HG03520 (cell line): ENCODE data around the gene ANKRD13C.
A peak's percentile ranks its signal among the peaks of the same experiment; 100 is the strongest.
"Not testable (repeated sequence)": the region's sequence is repeated elsewhere in the genome, so short reads cannot be mapped to it uniquely, and the experiment has no call there.

ENCODE experiments used
- ATAC-seq: cut with Tn5 transposase; IDR thresholded peaks from one replicate; pipeline ENCODE4 v1.9.1; 2021; ENCODE audit warnings: mild to moderate bottlenecking, moderate library complexity; ENCODE audit not compliant: unreplicated experiment

The ANKRD13C gene

DNA sequence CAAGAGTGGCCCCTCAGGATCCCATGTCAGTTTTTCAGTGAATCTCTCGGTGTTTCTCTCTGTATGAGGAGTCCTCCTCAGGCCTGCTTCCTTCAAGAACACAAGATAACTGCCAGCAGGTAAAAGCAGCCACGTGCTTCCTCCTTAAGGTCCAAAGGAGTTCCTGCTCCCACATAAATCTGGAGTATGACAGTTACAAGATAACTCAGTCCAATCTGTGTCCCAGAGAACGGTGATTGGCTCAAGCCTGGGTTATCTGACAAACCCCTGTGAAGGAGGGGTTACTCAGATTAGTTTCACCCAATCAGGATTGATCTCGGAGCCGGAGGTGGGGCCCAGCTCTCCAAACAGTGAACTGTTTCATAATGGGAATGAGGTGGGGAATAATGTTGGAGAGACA, 5.8 kb upstream of the ANKRD13C start:
- no peak for ATAC-seq

DNA sequence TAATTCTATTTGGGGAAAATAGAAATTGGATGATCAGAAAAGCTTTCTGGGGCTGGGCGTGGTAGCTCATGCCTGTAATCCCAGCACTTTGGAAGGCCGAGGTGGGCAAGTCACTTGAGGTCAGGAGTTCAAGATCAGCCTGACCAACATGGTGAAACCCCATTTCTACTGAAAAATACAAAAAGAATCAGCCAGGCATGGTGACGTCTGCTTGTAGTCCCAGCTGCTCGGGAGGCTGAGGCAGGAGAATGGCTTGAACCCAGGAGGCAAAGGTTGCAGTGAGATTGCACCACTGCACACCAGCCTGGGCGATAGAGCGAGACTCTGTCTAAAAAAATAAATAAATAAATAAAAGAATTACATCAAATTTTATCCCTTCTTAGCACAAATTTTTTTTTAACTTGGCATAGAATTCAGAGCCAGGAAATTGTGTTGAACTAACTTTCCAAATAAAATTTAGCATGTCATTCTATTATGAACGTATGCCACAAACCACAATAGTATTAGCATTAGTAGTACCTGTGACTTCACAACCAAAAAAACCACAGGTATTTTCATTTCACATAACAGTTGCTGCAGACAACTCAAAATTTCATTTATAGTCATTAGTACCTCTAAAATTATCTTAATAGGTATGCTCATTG, 4.5 kb upstream of the ANKRD13C start:
- ATAC-seq = peak; percentile 47

DNA sequence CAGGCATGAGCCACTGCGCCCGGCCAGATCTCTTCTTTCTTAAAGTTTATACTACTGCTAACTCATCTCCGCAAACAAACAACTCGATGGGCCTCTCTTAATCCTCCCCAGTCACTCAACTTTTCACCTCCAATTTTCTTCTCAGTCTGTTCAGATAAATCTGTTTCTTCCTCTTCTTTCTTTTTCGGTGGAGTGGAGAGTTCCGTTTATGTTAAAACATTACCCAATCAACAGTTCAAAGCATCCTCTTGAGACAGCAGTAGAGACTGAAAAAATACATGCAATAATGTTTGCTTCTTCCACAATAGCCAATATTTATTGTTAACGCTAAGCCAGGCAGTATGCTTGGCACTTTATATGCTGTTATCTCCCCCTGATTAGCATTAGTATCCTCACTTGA, 1.4 kb upstream of the ANKRD13C start:
- ATAC-seq = no peak

DNA sequence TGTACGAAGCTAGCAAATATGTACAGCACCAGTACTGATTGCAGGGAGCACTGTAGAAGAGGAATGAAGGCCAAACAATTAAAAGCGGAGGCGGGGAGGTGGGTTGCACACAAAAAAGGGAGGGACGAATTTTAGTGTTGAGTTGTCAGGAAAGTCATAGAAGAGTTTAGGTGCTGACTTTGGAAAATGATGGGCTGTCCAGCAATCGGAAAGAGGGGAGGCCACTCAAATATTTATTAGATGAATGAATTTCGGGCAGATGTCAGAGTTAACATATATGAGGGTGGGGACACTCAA, 537 bp upstream of the ANKRD13C start:
- ATAC-seq = no peak

DNA sequence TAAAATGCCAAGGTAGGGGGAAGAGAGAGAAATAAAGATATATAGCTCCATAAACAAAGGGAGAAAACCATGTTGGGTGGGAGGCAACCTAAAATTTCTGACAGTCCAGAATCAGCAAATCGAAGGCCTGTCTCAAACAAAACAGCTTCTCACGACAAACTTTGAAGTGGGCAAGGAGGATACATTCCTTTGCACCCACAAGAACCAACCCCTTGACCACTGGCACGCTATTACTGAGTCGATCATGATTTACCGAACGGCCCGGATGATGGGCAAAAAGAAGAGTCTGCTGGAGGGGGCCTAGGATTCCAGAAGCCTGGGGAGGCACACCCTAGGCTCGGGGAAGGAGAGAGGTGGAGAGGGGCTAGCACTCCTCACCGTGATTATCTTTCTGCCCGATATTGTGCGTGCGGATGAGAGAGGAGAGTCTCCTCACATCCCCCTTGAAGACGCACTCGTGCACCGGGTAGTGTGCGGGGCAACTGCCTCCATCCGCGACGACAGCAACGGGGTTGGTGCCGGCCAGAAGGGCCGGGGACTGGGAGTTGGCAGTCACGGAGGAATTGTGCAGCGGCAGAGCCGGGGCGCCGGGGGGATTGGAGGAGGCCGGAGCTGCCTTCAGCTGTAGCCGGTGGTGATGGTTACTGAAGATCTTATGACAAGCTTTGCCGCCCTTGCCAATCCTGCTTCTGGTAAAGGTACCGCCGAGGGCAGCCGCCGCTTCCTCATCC, 756 bp downstream of the ANKRD13C start:
- ATAC-seq = peak; percentile 21

DNA sequence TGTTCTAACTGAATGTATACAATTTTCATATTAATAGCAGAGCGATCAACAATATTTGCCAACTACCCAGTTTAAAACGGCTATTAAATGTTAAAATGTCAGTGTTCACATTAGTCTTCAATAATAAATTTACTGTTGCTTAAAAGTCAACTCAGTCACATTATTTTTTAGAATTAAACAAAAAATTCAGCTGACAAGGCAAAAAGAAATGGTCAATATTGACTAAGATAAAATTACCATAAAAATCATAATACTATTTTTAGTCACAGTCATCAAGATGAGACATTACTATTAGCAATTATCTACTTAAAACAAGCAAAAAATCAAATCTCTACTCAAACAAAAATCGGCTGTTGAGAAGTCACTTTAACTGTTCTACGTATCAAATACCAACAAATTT, 1.5 kb downstream of the ANKRD13C start:
- no peak for ATAC-seq

DNA sequence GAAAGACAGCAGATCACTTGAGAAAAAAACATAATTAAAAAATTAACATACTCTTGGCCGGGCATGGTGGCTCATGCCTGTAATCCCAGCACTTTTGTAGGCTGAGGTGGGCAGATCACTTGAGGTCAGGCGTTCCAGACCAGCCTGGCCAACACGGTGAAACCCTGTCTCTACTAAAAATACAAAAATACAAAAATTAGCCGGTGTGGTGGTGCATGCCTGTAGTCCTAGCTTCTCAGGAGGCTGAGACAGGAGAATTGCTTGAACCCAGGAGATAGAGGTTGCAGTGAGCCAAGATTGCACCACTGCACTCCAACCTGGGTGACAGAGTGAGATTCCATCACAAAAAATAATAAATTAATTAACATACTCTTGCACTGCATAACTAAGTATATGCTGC, 4.7 kb downstream of the ANKRD13C start:
- not testable (repeated sequence) for ATAC-seq

DNA sequence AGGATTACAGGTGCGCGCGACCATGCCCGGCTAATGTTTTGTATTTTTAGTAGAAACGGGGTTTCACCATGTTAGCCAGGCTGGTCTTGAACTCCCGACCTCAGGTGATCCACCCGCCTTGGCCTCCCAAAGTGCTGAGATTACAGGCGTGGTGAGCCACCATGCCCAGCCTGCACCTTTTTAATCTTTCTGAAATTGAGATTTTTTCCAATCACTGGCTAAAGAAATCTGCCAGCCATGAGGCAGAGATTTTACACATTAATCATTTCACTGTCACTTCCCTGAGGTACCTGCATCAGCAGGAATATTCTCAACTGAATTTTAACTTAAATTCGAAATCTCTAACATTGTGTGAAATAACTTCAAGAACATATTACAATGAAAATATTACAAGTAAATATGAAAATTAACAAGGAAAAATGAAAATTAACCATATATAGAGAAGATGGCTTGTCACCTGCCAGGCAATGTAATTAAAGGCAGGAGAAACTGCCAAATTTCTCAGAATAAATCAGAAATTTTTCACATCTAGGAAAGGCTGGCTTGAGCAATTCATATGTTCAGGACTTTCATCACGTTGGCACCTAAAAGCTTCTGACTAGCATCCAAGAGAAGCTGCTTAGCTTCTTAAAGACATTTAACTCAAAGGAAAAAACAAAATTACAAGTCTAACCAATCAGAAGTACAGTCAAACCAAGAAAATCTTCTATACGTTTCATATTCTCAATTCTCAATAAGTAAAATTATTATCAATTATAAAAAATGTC, 5.9 kb downstream of the ANKRD13C start:
- ATAC-seq = no peak

DNA sequence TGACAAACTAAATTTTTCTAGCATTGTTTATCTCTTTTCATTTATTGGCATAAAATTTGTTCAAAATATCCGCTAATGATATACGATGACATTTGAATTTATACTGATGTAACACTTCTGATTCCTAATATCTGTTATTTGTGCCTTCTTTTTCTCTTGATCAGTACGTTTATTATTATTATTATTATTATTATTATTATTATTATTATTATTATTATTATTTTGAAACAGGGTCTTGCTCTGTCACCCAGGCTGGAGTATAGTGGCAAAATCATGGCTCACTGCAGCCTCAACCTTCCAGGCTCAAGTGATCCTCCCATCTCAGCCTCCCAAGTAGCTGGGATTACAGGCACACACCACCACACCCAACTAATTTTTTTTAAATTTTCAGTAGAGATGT, 14.9 kb downstream of the ANKRD13C start:
- not testable (repeated sequence) for ATAC-seq

DNA sequence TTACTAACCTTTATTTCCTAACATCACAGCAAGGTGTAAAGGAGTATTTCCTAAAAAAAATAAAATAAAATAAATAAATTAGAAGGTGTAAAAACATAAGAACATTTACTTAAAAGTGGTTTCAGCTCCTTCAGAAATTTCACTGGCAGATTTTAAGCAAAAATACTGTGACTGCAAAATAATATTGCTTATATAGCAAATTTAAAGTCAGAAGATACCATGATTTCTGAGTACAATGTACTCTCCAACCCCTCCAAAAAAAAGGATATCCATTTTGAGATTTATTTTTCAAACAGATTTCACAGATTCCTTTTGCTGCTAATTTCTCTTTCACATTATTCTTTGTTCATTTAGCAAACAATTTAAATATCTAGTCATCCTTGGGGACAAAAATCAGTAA, 18.5 kb downstream of the ANKRD13C start:
- no peak for ATAC-seq

DNA sequence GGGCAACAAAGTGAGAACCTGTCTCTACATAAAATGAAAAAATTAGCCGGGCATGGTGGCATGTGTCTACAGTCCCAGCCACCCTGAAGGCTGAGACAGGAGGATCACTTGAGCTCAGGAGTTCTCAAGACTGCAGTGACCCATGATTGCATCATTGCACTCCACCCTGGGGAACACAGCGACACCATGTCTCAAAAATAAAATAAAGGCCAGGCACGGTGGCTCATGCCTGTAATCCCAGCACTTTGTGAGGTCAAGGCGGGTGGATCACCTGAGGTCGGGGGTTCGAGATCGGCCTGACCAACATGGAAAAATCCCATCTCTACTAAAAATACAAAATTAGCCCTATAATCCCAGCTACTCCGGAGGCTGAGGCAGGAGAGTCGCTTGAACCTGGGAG, 20.1 kb downstream of the ANKRD13C start:
- no peak for ATAC-seq

DNA sequence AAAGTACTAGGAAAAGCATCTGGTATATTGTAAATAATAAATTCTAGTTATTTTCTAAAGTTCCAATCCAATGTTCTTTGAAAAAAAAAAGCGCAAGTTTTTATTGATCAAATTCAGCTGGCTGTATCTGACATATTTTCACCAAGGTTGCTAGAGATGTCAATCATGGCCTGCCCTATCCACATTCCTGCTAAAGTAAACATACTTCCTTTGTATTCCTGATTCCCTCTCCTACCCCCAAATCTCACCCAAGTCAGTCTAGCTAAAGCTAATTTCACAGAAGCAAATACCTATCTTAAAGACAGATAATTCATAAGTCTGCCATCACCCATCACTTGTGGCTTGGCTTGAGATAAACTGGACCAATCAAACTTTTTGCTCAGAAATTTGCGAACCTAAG, 21.3 kb downstream of the ANKRD13C start:
- ATAC-seq = no peak

DNA sequence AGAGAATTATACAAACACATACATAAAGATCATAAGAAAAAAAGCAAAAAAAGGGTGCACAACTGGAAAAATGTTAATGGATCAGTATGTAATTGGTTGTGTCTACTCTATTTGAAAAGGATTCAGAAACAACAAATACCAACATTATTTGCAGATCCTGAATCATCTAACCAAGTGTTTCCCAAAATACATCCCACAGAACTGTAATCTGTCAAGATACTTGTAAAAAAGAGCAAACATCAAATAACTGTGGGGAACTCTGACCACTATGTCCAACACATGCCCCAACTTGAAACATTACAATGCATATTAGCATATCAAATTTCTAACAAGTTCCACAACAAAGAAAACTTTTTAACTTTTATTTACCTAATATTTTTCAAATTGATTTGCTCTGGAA, 22.6 kb downstream of the ANKRD13C start:
- no peak for ATAC-seq

DNA sequence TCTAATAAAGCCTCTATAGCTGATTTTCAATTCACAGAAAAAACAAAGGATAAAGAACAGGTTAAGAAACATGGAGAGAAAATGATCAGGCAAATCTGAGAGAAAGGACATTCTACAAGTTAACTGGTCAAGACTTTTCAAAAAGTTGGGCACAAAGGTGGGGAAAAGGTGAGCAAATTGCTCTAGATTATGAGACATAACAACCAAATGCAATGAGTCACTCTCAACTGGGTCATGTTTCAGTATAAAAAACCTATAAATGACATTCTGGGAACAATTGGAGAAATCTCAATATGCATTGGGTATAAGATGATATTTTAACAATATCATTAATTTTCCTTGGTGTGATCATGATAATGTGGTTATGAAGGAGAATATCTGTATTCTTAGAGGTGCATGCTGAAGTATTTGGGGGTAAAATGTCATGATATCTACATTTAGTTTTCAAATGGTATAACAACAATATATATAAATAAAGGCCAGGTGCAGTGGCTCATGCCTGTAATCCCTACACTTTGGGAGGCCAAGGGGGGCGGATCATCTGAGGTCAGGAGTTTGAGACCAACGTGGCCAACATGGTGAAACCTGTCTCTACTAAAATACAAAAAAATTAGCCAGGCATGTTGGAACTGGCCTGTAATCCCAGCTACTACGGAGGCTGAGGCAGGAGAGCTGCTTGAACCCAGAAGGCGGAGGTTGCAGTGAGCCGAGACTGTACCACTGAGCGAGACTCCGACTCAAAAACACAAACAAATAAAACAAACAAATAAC, 27.0 kb downstream of the ANKRD13C start:
- ATAC-seq = no peak

DNA sequence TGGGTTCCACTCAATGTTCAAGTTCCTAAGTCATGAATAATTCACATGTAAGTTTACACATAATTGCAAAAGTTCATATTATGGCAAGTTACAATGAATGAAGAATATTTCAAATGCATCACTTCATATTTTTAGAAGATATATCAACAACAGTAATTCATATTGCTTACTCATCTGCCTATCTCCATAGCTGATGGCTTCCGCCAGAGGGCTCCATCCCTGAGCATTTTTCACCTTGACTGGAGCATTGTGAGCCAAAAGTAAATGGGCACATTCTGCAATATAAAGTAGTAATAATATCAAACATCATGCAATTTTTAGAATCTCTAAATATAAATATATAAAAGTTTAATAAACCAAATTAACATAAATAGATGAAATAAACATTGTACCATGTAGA, 29.8 kb downstream of the ANKRD13C start:
- ATAC-seq = no peak

DNA sequence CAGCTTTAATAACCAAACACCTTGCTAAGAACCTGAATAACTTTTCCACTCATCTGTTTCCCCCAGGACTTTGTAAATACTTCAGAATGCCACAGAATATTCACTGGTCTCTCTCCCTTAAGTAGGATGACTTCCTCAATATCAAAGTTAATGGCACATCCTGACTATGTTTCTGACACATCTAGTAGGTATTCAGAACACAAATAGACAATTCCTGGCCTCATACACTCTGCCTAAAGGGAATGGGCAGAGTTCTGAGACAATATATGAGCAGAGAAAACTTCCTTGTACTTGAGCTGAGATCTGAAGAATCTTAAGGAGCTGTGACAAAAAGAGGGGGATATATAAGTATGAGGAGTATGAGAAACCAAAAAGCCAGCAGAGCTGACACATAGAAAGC, 34.8 kb downstream of the ANKRD13C start:
- ATAC-seq = no peak

DNA sequence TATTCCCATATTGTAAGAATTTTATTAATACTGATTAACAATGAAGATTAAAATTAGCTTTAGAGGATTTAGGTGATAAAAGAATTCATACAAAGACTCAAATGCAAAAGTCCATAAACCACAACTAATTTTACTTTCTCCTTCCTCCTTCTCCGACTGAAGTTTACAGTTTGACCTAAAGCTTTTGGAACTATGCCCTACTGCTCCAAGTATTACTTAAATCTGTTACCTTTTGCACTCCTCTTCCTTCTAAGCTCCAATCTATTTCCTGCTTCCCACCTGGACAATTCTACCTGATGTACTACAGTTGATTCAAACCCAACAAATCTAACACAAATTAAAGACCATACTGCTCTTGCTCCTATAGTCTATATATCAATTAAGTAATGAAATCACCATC, 36.3 kb downstream of the ANKRD13C start:
- ATAC-seq = no peak

DNA sequence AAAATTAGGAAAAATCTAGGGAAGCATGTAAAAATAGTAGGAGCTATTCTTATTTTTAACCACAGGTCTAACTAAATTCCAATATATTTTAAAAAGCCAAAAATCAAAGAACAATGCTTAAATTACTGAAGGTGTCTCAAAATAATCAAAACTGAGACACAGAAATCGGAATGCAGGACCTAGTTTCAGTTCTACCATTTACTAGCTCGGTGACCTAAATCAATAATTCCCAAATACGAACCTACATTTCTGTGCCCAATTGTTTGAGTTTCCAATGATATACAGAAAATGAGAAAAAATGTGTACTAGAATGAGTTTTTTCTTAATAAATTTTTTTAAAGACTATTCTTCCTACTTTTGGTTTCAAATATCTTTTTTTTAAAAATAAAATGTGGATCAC, 37.4 kb downstream of the ANKRD13C start:
- ATAC-seq = no peak

DNA sequence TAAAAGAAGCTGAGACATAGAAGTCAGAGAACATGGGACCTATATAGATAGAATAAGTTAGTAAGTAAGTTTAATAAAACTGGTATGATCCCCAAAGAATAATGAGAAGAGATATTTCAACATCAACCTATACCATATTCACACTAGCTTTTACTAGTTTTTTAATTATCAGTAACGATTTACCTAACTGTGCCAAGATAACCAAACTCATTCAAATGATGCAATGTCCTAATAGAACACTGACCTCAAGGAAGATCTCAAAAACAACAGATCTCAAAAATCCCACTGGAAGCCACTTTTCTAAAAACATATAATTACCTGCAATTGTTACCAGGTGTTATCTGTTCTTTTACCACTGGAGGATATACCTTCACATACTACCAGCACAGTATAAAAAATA, 38.7 kb downstream of the ANKRD13C start:
- no peak for ATAC-seq

DNA sequence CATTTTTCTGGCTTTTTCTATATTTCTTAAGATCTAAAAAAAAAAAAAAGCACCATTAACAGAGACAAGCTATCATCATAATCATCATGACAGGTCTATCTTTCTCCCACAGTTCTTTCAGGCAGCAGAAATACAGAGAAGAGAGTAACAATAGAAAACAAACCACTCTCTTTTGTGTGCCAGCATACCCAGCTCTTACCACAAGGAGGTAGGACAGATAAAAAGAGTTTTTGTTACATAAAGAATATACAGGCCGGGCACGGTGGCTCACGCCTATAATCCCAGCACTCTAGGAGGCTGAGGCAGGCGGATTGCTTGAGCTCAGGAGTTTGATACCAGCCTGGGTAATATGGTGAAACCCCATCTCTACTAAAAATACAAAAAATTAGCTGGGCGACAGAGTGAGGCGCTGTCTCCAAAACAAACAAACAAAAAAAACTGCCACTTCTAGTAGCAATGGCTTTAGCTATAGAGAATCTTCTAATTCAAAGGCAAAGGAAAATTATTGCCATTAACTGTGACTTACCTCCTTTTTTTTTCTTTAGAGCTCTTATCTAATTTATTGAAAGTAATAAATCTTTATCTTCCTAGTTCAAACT, 39.7 kb downstream of the ANKRD13C start:
- ATAC-seq = no peak

DNA sequence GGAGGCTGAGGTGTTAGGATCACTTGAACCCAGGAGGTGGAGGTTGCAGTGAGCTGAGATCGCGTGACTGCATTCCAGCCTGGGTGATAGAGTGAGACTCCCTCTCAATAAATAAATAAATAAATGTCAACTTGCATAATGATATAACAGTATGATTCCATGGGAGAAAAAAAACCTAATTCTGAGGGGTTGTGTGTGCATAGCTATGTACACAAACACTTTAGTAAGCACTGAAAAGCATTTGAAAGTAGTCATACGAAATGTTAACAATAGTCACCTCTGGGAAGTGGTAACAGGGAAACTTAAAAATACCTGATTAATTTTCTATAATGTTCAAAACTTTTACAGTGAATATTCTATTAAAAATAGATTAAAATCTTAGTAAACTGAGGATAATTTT, 43.2 kb downstream of the ANKRD13C start:
- ATAC-seq = no peak
